K562 (cell line): Measurements from ENCODE around the gene PIP5K1B. TPM values are rescaled to one million over a fixed set of nuclear protein-coding genes. Genes with fewer than 3 reads are reported as not detected.

Source experiments
- AFF1 ChIP-seq, 2 experiments: fragments of 450-650 bp; IDR thresholded peaks; 2 replicates each; pipeline ENCODE4 v1.6.1; 2018; ENCODE audit warnings: mild to moderate bottlenecking in 2 of 2, low read depth in 1 of 2; ENCODE audit not compliant: partially characterized antibody in 2 of 2
- BHLHE40 ChIP-seq: IDR thresholded peaks from 2 replicates; pipeline ENCODE4 v1.6.1; 2011; ENCODE audit warnings: low read length, improper control_type of control experiment
- DEAF1 ChIP-seq: fragments of 450-650 bp; formaldehyde crosslinking; IDR thresholded peaks from 2 replicates; pipeline ENCODE4 v1.4.0; 2020; ENCODE audit warnings: mild to moderate bottlenecking, moderate library complexity
- FOXO4 ChIP-seq: fragments of 450-650 bp; formaldehyde crosslinking; IDR thresholded peaks from 2 replicates; pipeline ENCODE4 v1.4.0; 2020; ENCODE audit warnings: mild to moderate bottlenecking, moderate library complexity
- RFX7 ChIP-seq: fragments of 250-450 bp; sonication (Bioruptor Pico); IDR thresholded peaks from 2 replicates; pipeline ENCODE4 v1.5.1; 2021; ENCODE audit warnings: mild to moderate bottlenecking
- SIN3B ChIP-seq: fragments of 450-650 bp; IDR thresholded peaks from 2 replicates; pipeline ENCODE4 v1.6.1; 2017; ENCODE audit warnings: low read depth, mild to moderate bottlenecking, moderate library complexity
- SMAD4 ChIP-seq: fragments of 250-450 bp; sonication (Bioruptor Pico); conservative IDR thresholded peaks from 2 replicates; pipeline ENCODE4 v1.8.0; 2021; ENCODE audit warnings: inconsistent platforms, mild to moderate bottlenecking, moderate library complexity
- ZNF354B ChIP-seq: fragments of 250-450 bp; sonication (Bioruptor Pico); IDR thresholded peaks from 2 replicates; pipeline ENCODE4 v1.4.0; 2020
- polyA plus RNA-seq, 8 experiments: library from polyadenylated mRNA; depleted of rRNA in 4 of 8; stranded (reverse) in 5 of 8; unstranded in 3 of 8; fragments of >200 nt; fragmentation: Nextera tagmentation in 2 of 8; fragmentation: Illumina TruSeq in 1 of 8; extraction: Ambion mirVana in 2 of 8; extraction: Trizol in 1 of 8; gene quantifications; 2 replicates each; pipeline versions ENCODE4 v1.2.1 to v1.2.3, GENCODE V29; 2011 to 2014; ENCODE audit warnings: inconsistent platforms in 1 of 8, missing spikeins in 1 of 8
- total RNA-seq, 7 experiments: library from RNA; depleted of rRNA in 6 of 7; stranded (reverse); fragments of >200 nt in 6 of 7; fragmentation: Illumina TruSeq in 2 of 7; extraction: Trizol in 2 of 7; gene quantifications; 2 replicates each; pipeline versions ENCODE4 v1.2.1 to v1.2.3, GENCODE V29; 2011 to 2021; ENCODE audit warnings: low replicate concordance in 1 of 7

PIP5K1B gene
- total and polyA plus RNA-seq, 9 of the 15 experiments (the other 6 are each of a cell fraction or from before 2014, with no cell fraction given) = 3.1 to 12.9 (median 7.4) TPM

- TF ChIP-seq AFF1 (IDR thresholded peaks at IDR 0.05; ENCODE audit: low read depth in 1 of 2, partially characterized antibody in 2 of 2) (no peak), RFX7 (CRISPR knock-in tag) (no peak), DEAF1 (CRISPR knock-in tag) (no peak), SIN3B (peak; percentile 44; the same call in 1 of the 2 replicates), ZNF354B (no peak), FOXO4 (CRISPR knock-in tag) (no peak), BHLHE40 (0 out of 2 replicates have a peak, but pooled peaks have one; percentile 28), SMAD4 (peak; percentile 79)
Observed at GRCh38 chr9:68704814-68705530, at the start of gene PIP5K1B (continued).
